Measurements from ENCODE around the gene SPOCK3.
"Not testable (repeated sequence)": the region's sequence is repeated elsewhere in the genome, so short reads cannot be mapped to it uniquely, and the experiment has no call there.

SPOCK3 gene

GRCh38 chr4:166777760-166778159 lies 456.5 kb downstream of the SPOCK3 start:
- no peak for ATAC-seq

DNA sequence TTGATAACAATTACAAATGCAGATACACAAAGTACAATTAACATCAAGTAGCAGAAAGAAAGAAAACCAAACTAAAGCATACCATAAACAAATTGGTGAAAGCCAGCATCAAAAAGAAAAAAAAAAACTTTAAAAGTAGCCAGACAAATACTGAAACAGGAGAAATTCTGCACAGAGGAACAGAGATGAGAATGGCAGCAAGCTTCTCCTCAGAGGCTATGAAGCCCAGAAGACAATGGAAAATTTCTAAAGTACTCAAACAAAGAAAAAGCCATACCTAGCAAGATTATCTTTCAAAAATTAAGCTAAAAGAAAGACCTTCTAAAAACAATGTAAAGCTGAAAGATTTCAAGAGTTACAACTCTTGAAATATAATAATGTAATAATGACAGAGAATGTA lies 471.3 kb downstream of the SPOCK3 start:
- TF ChIP-seq POU6F1 (CRISPR knock-in tag; IDR thresholded peaks at IDR 0.05; ENCODE audit: borderline replicate concordance, low read depth) (no peak), ESRRG (CRISPR knock-in tag; IDR thresholded peaks at IDR 0.05) (no peak), ZC3H10 (CRISPR knock-in tag; IDR thresholded peaks at IDR 0.05) (no peak), SNAI2 (CRISPR knock-in tag; IDR thresholded peaks at IDR 0.05) (no peak), CREB5 (CRISPR knock-in tag; IDR thresholded peaks at IDR 0.05; ENCODE audit: low read depth) (no peak), CSDC2 (CRISPR knock-in tag; IDR thresholded peaks at IDR 0.05) (no peak), BACH2 (CRISPR knock-in tag; IDR thresholded peaks at IDR 0.05; ENCODE audit: borderline replicate concordance) (no peak), ZFP30 (CRISPR knock-in tag; IDR thresholded peaks at IDR 0.05) (no peak), ZNF8 (CRISPR knock-in tag; IDR thresholded peaks at IDR 0.05) (no peak), ZFP3 (CRISPR knock-in tag; IDR thresholded peaks at IDR 0.05) (no peak)
- TF ChIP-seq, protein P1, sequence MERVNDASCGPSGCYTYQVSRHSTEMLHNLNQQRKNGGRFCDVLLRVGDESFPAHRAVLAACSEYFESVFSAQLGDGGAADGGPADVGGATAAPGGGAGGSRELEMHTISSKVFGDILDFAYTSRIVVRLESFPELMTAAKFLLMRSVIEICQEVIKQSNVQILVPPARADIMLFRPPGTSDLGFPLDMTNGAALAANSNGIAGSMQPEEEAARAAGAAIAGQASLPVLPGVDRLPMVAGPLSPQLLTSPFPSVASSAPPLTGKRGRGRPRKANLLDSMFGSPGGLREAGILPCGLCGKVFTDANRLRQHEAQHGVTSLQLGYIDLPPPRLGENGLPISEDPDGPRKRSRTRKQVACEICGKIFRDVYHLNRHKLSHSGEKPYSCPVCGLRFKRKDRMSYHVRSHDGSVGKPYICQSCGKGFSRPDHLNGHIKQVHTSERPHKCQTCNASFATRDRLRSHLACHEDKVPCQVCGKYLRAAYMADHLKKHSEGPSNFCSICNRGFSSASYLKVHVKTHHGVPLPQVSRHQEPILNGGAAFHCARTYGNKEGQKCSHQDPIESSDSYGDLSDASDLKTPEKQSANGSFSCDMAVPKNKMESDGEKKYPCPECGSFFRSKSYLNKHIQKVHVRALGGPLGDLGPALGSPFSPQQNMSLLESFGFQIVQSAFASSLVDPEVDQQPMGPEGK (CRISPR knock-in tag; IDR thresholded peaks at IDR 0.05; ENCODE audit: borderline replicate concordance), result no peak
- no peak for ATAC-seq

More at GRCh38 chr4:166777760-166778159, 456.5 kb downstream of the SPOCK3 start:
- no peak for TF ChIP-seq ZC3H10 (CRISPR knock-in tag; IDR thresholded peaks at IDR 0.05)

- no peak for ATAC-seq
- TF ChIP-seq ZFP3 (CRISPR knock-in tag; IDR thresholded peaks at IDR 0.05) (no peak), ZC3H10 (CRISPR knock-in tag; IDR thresholded peaks at IDR 0.05) (no peak), ZNF565 (CRISPR knock-in tag; conservative IDR thresholded peaks at IDR 0.05; ENCODE audit: low read depth) (no peak), BACH2 (CRISPR knock-in tag; IDR thresholded peaks at IDR 0.05; ENCODE audit: borderline replicate concordance) (no peak), ISL1 (CRISPR knock-in tag; IDR thresholded peaks at IDR 0.05) (no peak), PPARA (CRISPR knock-in tag; IDR thresholded peaks at IDR 0.05; ENCODE audit: borderline replicate concordance) (no peak), RARB (CRISPR knock-in tag; IDR thresholded peaks at IDR 0.05) (no peak), TSHZ2 (CRISPR knock-in tag; IDR thresholded peaks at IDR 0.05) (no peak), CSDC2 (CRISPR knock-in tag; IDR thresholded peaks at IDR 0.05) (no peak), CREB5 (CRISPR knock-in tag; IDR thresholded peaks at IDR 0.05; ENCODE audit: low read depth) (no peak), CSRNP3 (CRISPR knock-in tag; IDR thresholded peaks at IDR 0.05) (no peak), ZFP30 (CRISPR knock-in tag; IDR thresholded peaks at IDR 0.05) (no peak), TOX (CRISPR knock-in tag; IDR thresholded peaks at IDR 0.05; ENCODE audit: borderline replicate concordance) (no peak)
These were observed 492.6 kb downstream of the SPOCK3 start for GRCh38 chr4:166741742-166742141.

DNA sequence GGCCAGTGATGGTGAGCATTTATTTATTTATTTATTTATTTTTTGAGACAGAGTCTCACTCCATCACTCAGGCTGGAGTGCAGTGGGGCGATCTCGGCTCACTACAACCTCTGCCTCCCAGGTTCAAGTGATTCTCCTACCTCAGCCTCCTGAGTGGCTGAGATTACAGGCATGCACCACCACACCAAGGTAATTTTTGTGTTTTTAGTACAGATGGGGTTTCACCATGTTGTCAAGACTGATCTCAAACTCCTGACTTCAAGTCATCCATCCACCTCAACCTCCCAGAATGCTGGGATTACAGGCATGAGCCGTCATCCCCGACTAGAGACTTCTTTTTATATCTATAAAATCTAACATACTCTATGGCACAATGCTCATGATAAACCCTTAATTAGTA lies 495.1 kb downstream of the SPOCK3 start:
- not testable (repeated sequence) for ATAC-seq
